Lung (tissue), 12 donors: ENCODE measurements around the gene USP26. TPM values are rescaled to one million over a fixed set of nuclear protein-coding genes. Genes with fewer than 3 reads are reported as not detected.
"Not testable (repeated sequence)": the region's sequence is repeated elsewhere in the genome, so short reads cannot be mapped to it uniquely, and the experiment has no call there.

Source experiments
- ATAC-seq: fragments of 200-7000 bp; cut with Tn5 transposase; one replicate; pipeline ENCODE4 v1.9.1; 2020; ENCODE audit warnings: moderate number of reproducible peaks; ENCODE audit not compliant: insufficient read depth, low FRiP score
- DNase-seq, 3 donors: peaks; one replicate each; pipeline ENCODE4 v3.0.0-alpha.2; 2013 to 2017
- H3K27ac ChIP-seq, 2 donors: one replicate each; pipeline ENCODE4 v1.5.1; 2013; ENCODE audit warnings: mild to moderate bottlenecking in 2 of 2, moderate library complexity in 2 of 2, control low read depth in 1 of 2, inconsistent platforms in 1 of 2, low read depth in 1 of 2, low read length in 1 of 2
- H3K27me3 ChIP-seq, 3 donors: one replicate each; pipeline ENCODE4 v1.5.1; 2013; ENCODE audit warnings: low read length in 2 of 3; ENCODE audit not compliant: control insufficient read depth in 3 of 3, insufficient read depth in 3 of 3
- H3K36me3 ChIP-seq, 4 donors: one replicate each; pipeline ENCODE4 v1.5.1; 2013; ENCODE audit warnings: low read length in 4 of 4, mild to moderate bottlenecking in 1 of 4, moderate library complexity in 1 of 4; ENCODE audit not compliant: control insufficient read depth in 4 of 4, insufficient read depth in 4 of 4
- H3K4me1 ChIP-seq, 5 donors: one replicate each; pipeline ENCODE4 v1.5.1; 2013; ENCODE audit warnings: low read length in 5 of 5, mild to moderate bottlenecking in 2 of 5, moderate library complexity in 1 of 5; ENCODE audit not compliant: control insufficient read depth in 5 of 5, insufficient read depth in 5 of 5
- H3K4me3 ChIP-seq: one replicate; pipeline ENCODE4 v1.5.1; 2013; ENCODE audit warnings: mild to moderate bottlenecking, control low read depth, moderate library complexity
- H3K9ac ChIP-seq, 2 donors: one replicate each; pipeline ENCODE4 v1.5.1; 2013; ENCODE audit warnings: low read length in 2 of 2, control low read depth in 1 of 2; ENCODE audit not compliant: insufficient read depth in 1 of 2
- H3K9me3 ChIP-seq, 4 donors: one replicate each; pipeline ENCODE4 v1.5.1; 2013; ENCODE audit warnings: low read length in 3 of 4, mild to moderate bottlenecking in 1 of 4, moderate library complexity in 1 of 4; ENCODE audit not compliant: control insufficient read depth in 4 of 4, insufficient read depth in 3 of 4
- CTCF ChIP-seq: IDR thresholded peaks from 2 replicates; pipeline ENCODE4 v1.5.1; 2012; ENCODE audit warnings: mild to moderate bottlenecking; ENCODE audit errors: control extremely low read depth, extremely low read depth
- WGBS, 2 donors: extraction: QIAGEN DNeasy Blood & Tissue Kit; methylation state at CpG; one replicate each; pipeline ENCODE4 v1.1.7; 2013; 5-methylcytosine and 5-hydroxymethylcytosine counted together
- polyA plus RNA-seq, 2 donors: library from polyadenylated mRNA; stranded (reverse); fragments of 200-250 nt; gene quantifications; one replicate each; pipeline ENCODE4 v1.2.1, GENCODE V29; 2013
- total RNA-seq, 2 donors: library from RNA; depleted of rRNA in 1 of 2; stranded (reverse); fragments of >200 nt in 1 of 2; gene quantifications; one replicate each; pipeline ENCODE4 v1.2.1, GENCODE V29; 2014 to 2021
- donor health status: control.
- donor health status: control.
- donor health status: Bipolar disorder and iron deficiency.
- donor health status: healthy.
- donor health status: DM: yes; HTN: yes; CAD: no.

USP26 gene
- total and polyA plus RNA-seq, 4 donors: not detected

DNA sequence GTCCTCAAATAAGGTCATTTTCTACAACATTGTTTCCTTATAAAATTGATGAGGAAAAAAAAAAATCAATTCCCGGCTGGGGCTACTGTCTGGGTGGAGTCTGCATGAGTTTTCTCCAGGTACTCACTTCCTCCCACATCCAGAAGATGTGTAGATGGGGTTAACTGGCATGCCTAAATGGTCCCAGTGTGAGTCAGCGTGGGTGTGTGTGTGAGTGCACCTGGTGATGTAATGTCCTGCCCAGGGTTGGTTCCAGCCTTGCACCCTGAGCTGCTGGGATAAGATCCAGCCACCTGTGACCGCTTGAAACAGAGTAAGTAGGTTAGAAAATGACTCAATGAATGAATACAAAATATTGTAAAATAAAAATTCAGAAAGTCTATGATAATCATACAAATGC lies 11.1 kb downstream of the USP26 start:
- H3K27ac ChIP-seq: no peak overlapping the region
- TF ChIP-seq CTCF: no peak
- ATAC-seq (no peak), DNase-seq (no peak)
- H3K9me3 ChIP-seq: peaks cover 0 to 1% (median 0%) of the 10 kb centered on the region in 4 donors
- peaks cover 3 to 10% (median 3%) of the 10 kb centered on the region in 3 donors for H3K27me3 ChIP-seq
- 60 to 88% methylated on average over 3 of the region's 3 CpGs for WGBS, 2 donors
- no peak overlapping the region for H3K4me3 ChIP-seq
- no peaks in the 10 kb centered on the region for H3K4me1 ChIP-seq
- no peak overlapping the region for H3K9ac ChIP-seq
- H3K36me3 ChIP-seq: no peaks in the 10 kb centered on the region

DNA sequence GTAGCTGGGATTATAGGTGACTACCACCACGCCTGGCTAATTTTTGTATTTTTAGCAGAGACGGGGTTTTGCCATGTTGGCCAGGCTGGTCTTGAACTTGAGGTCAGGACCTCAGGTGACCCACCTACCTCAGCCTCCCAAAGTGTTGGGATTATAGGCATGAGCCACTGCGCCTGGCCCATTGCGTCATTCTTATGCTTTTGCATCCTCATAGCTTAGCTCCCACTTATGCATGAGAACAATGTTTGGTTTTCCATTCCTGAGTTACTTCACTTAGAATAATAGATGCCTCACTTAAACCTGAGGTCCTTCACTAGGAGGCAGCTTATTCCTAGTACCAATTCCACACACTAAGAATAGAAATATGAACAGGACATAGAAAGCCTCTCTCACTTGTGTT lies 11.9 kb downstream of the USP26 start:
- ATAC-seq, H3K9ac ChIP-seq, H3K27ac ChIP-seq, H3K4me3 ChIP-seq, DNase-seq, H3K9me3 ChIP-seq, H3K36me3 ChIP-seq, H3K4me1 ChIP-seq, H3K27me3 ChIP-seq: not testable (repeated sequence)
- 80 to 98% methylated on average over 4 of the region's 4 CpGs for WGBS, 2 donors

GRCh38 chrX:133083899-133084298 lies 13.0 kb downstream of the USP26 start:
- Histone ChIP-seq H3K36me3 (no peaks in the 10 kb centered on the region), H3K9ac (no peak overlapping the region), H3K27me3 (peaks cover 3 to 12% (median 9%) of the 10 kb centered on the region in 3 donors), H3K9me3 (peaks cover 0 to 1% (median 0%) of the 10 kb centered on the region in 4 donors), H3K4me1 (no peaks in the 10 kb centered on the region), H3K4me3 (no peak overlapping the region), H3K27ac (no peak overlapping the region)
- WGBS, 2 donors: 58 to 86% methylated on average over 1 of the region's 1 CpG
- DNase-seq: no peak
- TF ChIP-seq CTCF: no peak
- no peak for ATAC-seq

DNA sequence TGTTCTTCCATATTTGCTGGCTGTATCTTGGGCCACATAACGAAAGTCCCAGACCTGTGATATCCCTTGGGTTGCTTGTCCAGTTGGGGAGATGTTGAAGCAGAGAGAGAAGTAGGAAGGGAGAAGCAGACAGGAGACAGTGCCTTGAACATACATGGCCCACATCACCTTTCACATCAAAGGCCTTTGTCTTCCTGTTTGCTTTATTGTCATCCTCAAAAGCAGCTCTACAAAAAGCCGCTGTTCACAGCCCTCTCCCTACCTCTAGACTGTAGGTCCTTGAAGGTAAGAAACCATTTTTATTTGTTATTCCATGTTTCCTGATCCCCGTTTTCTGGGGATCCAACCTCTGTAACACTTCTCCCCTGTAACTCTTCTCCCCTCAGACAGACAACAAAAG lies 14.9 kb downstream of the USP26 start:
- Histone ChIP-seq H3K9me3 (peaks cover 0 to 4% (median 0%) of the 10 kb centered on the region in 4 donors), H3K4me1 (no peaks in the 10 kb centered on the region), H3K27ac (no peak overlapping the region), H3K36me3 (no peaks in the 10 kb centered on the region), H3K4me3 (no peak overlapping the region), H3K9ac (no peak overlapping the region), H3K27me3 (peaks cover 0 to 18% (median 5%) of the 10 kb centered on the region in 3 donors)
- DNase-seq: no peak
- WGBS, 2 donors: 64 to 78% methylated on average over 3 of the region's 3 CpGs
- no peak for TF ChIP-seq CTCF
- no peak for ATAC-seq

GRCh38 chrX:133077856-133078255 lies 19.1 kb downstream of the USP26 start:
- H3K27ac ChIP-seq, H3K4me1 ChIP-seq, ATAC-seq, H3K4me3 ChIP-seq, H3K9ac ChIP-seq, H3K9me3 ChIP-seq, H3K36me3 ChIP-seq, DNase-seq: not testable (repeated sequence)
- WGBS, 2 donors: 75 to 97% methylated on average over 3 to 4 of the region's 4 CpGs
- H3K27me3 ChIP-seq: peaks cover 0 to 29% (median 7%) of the 10 kb centered on the region in 3 donors
